ENCODE results near the gene PLCB1. TPM values are rescaled to one million over a fixed set of nuclear protein-coding genes. Genes with fewer than 3 reads are reported as not detected.
A peak's percentile ranks its signal among the peaks of the same experiment; 100 is the strongest.

The PLCB1 gene
- total and polyA plus RNA-seq, 2 experiments from 2014 or later, result 8.0 to 17.6 TPM

DNA sequence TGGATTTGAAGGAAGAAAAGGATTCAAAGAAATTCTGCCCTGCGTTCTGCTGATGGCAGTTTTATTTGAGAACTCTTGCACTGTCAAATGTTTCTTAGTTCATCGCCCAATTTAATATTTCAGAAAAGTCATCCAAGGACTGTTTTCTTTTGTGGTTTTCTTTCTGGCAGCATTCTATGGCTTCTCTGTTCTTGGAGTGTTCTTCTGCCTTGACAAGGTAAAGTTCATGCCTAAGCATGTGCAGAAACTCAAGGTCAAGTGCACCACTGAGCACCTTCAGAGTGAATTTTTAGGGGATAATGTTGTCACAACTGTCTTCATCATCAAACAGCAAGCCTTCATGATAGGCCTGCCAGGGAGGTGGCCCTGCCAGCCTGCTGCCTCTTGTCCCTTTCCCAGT lies 225.6 kb downstream of the PLCB1 start:
- no peaks in the 10 kb centered on the region for H3K9me3 ChIP-seq (ENCODE audit: low read depth)
- H3K36me3 ChIP-seq, result no peaks in the 10 kb centered on the region
- H3K27me3 ChIP-seq, result no peaks in the 10 kb centered on the region
- no peak overlapping the region for H3K27ac ChIP-seq
- no peak for TF ChIP-seq CTCF (IDR thresholded peaks at IDR 0.05; ENCODE audit: low read depth, low read length)
- no peak overlapping the region for H3K4me3 ChIP-seq
- H3K4me1 ChIP-seq (ENCODE audit: low read depth), result no peaks in the 10 kb centered on the region
- no peak for DNase-seq (ENCODE audit: low read depth in 1 of 2, low spot score in 1 of 2)

- Histone ChIP-seq H3K27me3 (no peaks in the 10 kb centered on the region), H3K27ac (no peak overlapping the region), H3K4me1 (ENCODE audit: low read depth) (no peaks in the 10 kb centered on the region), H3K36me3 (no peaks in the 10 kb centered on the region), H3K9me3 (ENCODE audit: low read depth) (no peaks in the 10 kb centered on the region), H3K4me3 (no peak overlapping the region)
- no peak for DNase-seq (ENCODE audit: low read depth in 1 of 2, low spot score in 1 of 2)
- no peak for TF ChIP-seq CTCF (IDR thresholded peaks at IDR 0.05; ENCODE audit: low read depth, low read length)
Measured at GRCh38 chr20:8360035-8360434, 228.0 kb downstream of the PLCB1 start.

DNA sequence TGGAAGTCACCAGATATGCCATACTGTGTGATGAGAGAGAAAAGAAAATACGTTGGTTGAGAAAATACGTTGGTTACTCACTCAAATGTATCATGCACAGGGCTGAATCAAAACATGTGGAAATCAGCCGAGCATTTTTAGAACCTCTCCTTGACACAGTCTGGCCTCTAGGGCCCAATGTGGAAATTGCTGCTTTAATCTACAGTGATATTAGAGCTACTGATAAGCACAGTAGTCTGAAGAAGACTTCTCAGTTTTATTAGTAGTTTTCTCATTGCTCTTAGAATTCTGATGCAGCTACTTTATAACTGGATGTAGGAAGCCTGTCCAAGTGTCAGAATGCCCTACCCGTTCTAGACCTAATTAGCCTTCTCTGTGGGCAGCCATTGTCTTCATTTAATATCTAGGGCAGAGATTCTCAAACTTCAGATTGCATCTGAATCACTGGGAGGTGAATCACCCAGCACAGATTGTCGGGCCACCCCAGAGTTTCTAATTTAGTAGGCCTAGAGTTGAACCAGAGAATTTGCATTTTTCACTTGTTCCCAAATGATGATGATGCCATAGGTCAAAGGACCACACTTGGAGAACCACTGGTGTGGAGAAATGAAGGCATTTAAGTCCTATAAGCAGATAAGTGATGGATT lies 229.1 kb downstream of the PLCB1 start:
- H3K4me3 ChIP-seq, result no peak overlapping the region

DNA sequence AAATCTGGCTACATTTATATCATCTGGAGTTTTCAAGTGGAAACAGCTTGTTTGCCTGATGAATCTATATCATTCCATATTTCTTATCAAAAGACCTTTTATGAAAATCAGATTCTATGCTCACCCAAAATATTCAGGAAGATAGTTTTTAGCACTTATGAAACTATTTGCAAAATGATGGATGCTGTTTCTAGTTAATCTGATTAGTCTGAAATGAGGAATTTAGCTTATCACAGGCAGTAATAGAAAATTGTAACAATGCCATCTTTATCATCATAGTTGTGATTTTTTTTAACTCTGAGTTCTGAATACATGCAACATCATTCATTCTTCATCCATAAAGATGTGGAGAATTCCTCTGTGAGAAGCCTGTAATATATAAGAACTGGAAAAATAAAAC lies 229.7 kb downstream of the PLCB1 start:
- no peak for DNase-seq (ENCODE audit: low read depth in 1 of 2, low spot score in 1 of 2)
- no peaks in the 10 kb centered on the region for H3K36me3 ChIP-seq
- H3K27me3 ChIP-seq, result no peaks in the 10 kb centered on the region
- no peak for TF ChIP-seq CTCF (IDR thresholded peaks at IDR 0.05; ENCODE audit: low read depth, low read length)
- H3K4me3 ChIP-seq, result no peak overlapping the region
- no peaks in the 10 kb centered on the region for H3K9me3 ChIP-seq (ENCODE audit: low read depth)
- H3K27ac ChIP-seq, result no peak overlapping the region
- H3K4me1 ChIP-seq (ENCODE audit: low read depth), result no peaks in the 10 kb centered on the region

More for the DNA sequence above, 229.1 kb downstream of the PLCB1 start:
- no peak overlapping the region for H3K27ac ChIP-seq
- no peaks in the 10 kb centered on the region for H3K36me3 ChIP-seq
- peak in 1 of 2 donors; percentile 69 for DNase-seq (ENCODE audit: low read depth in 1 of 2, low spot score in 1 of 2)
- no peaks in the 10 kb centered on the region for H3K4me1 ChIP-seq (ENCODE audit: low read depth)
- TF ChIP-seq CTCF (IDR thresholded peaks at IDR 0.05; ENCODE audit: low read depth, low read length), result peak; percentile 38
- H3K27me3 ChIP-seq, result no peaks in the 10 kb centered on the region
- H3K9me3 ChIP-seq (ENCODE audit: low read depth), result no peaks in the 10 kb centered on the region

DNA sequence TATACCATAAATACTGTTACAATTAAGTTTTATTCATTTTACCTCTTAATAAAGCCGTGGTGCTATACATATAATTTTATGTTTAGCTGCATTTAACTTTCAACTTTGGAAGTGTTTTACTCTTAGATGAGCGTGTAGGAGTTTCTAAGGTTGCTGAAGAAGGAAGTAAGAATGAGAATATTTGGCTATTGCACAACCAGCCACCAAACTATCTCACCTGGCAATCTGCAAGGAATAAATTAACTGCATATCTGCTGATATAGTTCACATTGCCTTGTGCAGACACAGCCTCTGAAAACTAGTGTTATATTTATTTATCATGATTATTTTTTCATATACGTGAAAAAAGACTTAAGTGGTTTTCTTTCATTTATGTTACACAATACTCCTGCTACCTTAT lies 230.4 kb downstream of the PLCB1 start:
- Histone ChIP-seq H3K36me3 (no peaks in the 10 kb centered on the region), H3K27me3 (no peaks in the 10 kb centered on the region), H3K4me3 (no peak overlapping the region), H3K27ac (no peak overlapping the region), H3K4me1 (ENCODE audit: low read depth) (no peaks in the 10 kb centered on the region), H3K9me3 (ENCODE audit: low read depth) (no peaks in the 10 kb centered on the region)
- DNase-seq (ENCODE audit: low read depth in 1 of 2, low spot score in 1 of 2), result no peak
- TF ChIP-seq CTCF (IDR thresholded peaks at IDR 0.05; ENCODE audit: low read depth, low read length), result no peak
